ENCODE data around the gene TFB1M.

Gene TFB1M

GRCh38 chr6:155212106-155212505 lies 102.2 kb downstream of the TFB1M start:
- Histone ChIP-seq H4K20me1 (ENCODE audit: insufficient read depth, low read length) (no peaks in the 10 kb centered on the region), H3K4me2 (ENCODE audit: low read length) (no peak overlapping the region), H3K9ac (ENCODE audit: low read length) (no peak overlapping the region), H3K4me3 (ENCODE audit: low read length) (no peak overlapping the region), H3K27me3 (ENCODE audit: low read depth, low read length) (no peaks in the 10 kb centered on the region), H2AFZ (ENCODE audit: low read depth, low read length) (no peak overlapping the region), H3K79me2 (ENCODE audit: low read length) (no peaks in the 10 kb centered on the region), H3K36me3 (replicated peaks; ENCODE audit: low read depth, low read length) (no peaks in the 10 kb centered on the region), H3K9me3 (ENCODE audit: insufficient read depth, low read length) (no peaks in the 10 kb centered on the region), H3K27ac (ENCODE audit: low read length) (no peak overlapping the region), H3K4me1 (ENCODE audit: low read length) (no peaks in the 10 kb centered on the region)
- TF ChIP-seq EZH2phosphoT487 (IDR thresholded peaks at IDR 0.05; ENCODE audit: low read depth) (no peak), CTCF (IDR thresholded peaks at IDR 0.05; ENCODE audit: low read depth, low read length) (no peak)

GRCh38 chr6:155207223-155207622 lies 107.1 kb downstream of the TFB1M start:
- Histone ChIP-seq H3K9me3 (ENCODE audit: insufficient read depth, low read length) (no peaks in the 10 kb centered on the region), H3K4me1 (ENCODE audit: low read length) (no peaks in the 10 kb centered on the region), H3K9ac (ENCODE audit: low read length) (no peak overlapping the region), H3K27ac (ENCODE audit: low read length) (no peak overlapping the region), H3K36me3 (replicated peaks; ENCODE audit: low read depth, low read length) (no peaks in the 10 kb centered on the region), H3K4me2 (ENCODE audit: low read length) (no peak overlapping the region), H2AFZ (ENCODE audit: low read depth, low read length) (no peak overlapping the region), H3K4me3 (ENCODE audit: low read length) (no peak overlapping the region), H4K20me1 (ENCODE audit: insufficient read depth, low read length) (no peaks in the 10 kb centered on the region), H3K27me3 (ENCODE audit: low read depth, low read length) (no peaks in the 10 kb centered on the region), H3K79me2 (ENCODE audit: low read length) (no peaks in the 10 kb centered on the region)
- TF ChIP-seq EZH2phosphoT487 (IDR thresholded peaks at IDR 0.05; ENCODE audit: low read depth) (no peak), CTCF (IDR thresholded peaks at IDR 0.05; ENCODE audit: low read depth, low read length) (no peak)
